Testis (tissue), 3 donors: Measurements from ENCODE around the gene PROSER2. TPM values are rescaled to one million over a fixed set of nuclear protein-coding genes. Genes with fewer than 3 reads are reported as not detected.

Experiments
- DNase-seq: peaks from one replicate; pipeline ENCODE4 v3.0.0-alpha.2; 2019
- H3K27ac ChIP-seq, 2 donors: fragments of 200-600 bp; sonication (generic); one replicate each; pipeline ENCODE4 v1.5.1; 2019
- H3K27me3 ChIP-seq: fragments of 200-600 bp; sonication (generic); one replicate; pipeline ENCODE4 v1.5.1; 2019
- H3K36me3 ChIP-seq: fragments of 200-600 bp; sonication (generic); one replicate; pipeline ENCODE4 v1.5.1; 2017; ENCODE audit warnings: low read depth; ENCODE audit errors: missing control alignments
- H3K4me1 ChIP-seq: fragments of 200-600 bp; sonication (generic); one replicate; pipeline ENCODE4 v1.5.1; 2019
- H3K4me3 ChIP-seq, 2 donors: fragments of 200-600 bp; sonication (generic); one replicate each; pipeline ENCODE4 v1.5.1; 2017 to 2019
- H3K9me3 ChIP-seq: fragments of 200-600 bp; sonication (generic); one replicate; pipeline ENCODE4 v1.5.1; 2017
- POLR2A ChIP-seq: fragments of 450-650 bp; IDR thresholded peaks from one replicate; pipeline ENCODE4 v1.6.1; 2017; ENCODE audit warnings: antibody characterized with exemption, mild to moderate bottlenecking, moderate library complexity
- WGBS, 2 donors: methylation state at CpG; one replicate each; pipeline ENCODE4 v1.1.5; 2018; 5-methylcytosine and 5-hydroxymethylcytosine counted together
- intact Hi-C: fragments of 100-400 bp; cut with DNase I; formaldehyde crosslinking; loops from one replicate; pipeline ENCODE4 v1.15.1; 2023; ENCODE audit warnings: low total_unique reads
- polyA plus RNA-seq: library from polyadenylated mRNA; stranded (reverse); fragments of 350-450 nt; fragmentation: Illumina TruSeq; extraction: RNeasy Lipid Tissue Mini Kit (QIAGEN cat#74804); gene quantifications from one replicate; pipeline ENCODE4 v1.2.3, GENCODE V29; 2014; ENCODE audit warnings: low read depth, low replicate concordance; ENCODE audit not compliant: insufficient read depth
- total RNA-seq, 2 donors: library from RNA; depleted of rRNA; stranded (reverse); fragments of >200 nt; gene quantifications; one replicate each; pipeline ENCODE4 v1.2.3, GENCODE V29; 2016
- TF ChIP-seq, protein P1 (sequence below), 3 experiments: fragments of 450-650 bp in 2 of 3; fragments of 200-600 bp in 1 of 3; sonication (generic) in 1 of 3; IDR thresholded peaks; one replicate each; pipeline ENCODE4 v1.5.1; 2016 to 2019; ENCODE audit warnings: antibody characterized with exemption in 3 of 3, mild to moderate bottlenecking in 2 of 3, moderate library complexity in 1 of 3

PROSER2 gene
- total and polyA plus RNA-seq, 3 donors from 2014 or later = 7.8 to 21.4 (median 15.6) TPM

GRCh38 chr10:11899067-11899876, 76.1 kb downstream of the PROSER2 start:
- TF ChIP-seq, protein P1, sequence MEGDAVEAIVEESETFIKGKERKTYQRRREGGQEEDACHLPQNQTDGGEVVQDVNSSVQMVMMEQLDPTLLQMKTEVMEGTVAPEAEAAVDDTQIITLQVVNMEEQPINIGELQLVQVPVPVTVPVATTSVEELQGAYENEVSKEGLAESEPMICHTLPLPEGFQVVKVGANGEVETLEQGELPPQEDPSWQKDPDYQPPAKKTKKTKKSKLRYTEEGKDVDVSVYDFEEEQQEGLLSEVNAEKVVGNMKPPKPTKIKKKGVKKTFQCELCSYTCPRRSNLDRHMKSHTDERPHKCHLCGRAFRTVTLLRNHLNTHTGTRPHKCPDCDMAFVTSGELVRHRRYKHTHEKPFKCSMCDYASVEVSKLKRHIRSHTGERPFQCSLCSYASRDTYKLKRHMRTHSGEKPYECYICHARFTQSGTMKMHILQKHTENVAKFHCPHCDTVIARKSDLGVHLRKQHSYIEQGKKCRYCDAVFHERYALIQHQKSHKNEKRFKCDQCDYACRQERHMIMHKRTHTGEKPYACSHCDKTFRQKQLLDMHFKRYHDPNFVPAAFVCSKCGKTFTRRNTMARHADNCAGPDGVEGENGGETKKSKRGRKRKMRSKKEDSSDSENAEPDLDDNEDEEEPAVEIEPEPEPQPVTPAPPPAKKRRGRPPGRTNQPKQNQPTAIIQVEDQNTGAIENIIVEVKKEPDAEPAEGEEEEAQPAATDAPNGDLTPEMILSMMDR (IDR thresholded peaks at IDR 0.05) = no peak
- TF ChIP-seq POLR2A = no peak
- H3K27me3 ChIP-seq = no peaks in the 10 kb centered on the region
- no peaks in the 10 kb centered on the region for H3K9me3 ChIP-seq
- H3K36me3 ChIP-seq = no peaks in the 10 kb centered on the region
- intact Hi-C loops = no loop called here
- H3K4me3 ChIP-seq = no peak overlapping the region
- H3K27ac ChIP-seq = no peak overlapping the region
- no peak for DNase-seq
- no peaks in the 10 kb centered on the region for H3K4me1 ChIP-seq
- WGBS, 2 donors = 92 to 94% methylated on average over 25 to 28 of the region's 28 CpGs

- no peak for TF ChIP-seq POLR2A
- TF ChIP-seq, protein P1 (IDR thresholded peaks at IDR 0.05) = no peak
- intact Hi-C loops = no loop called here
- no peak overlapping the region for H3K27ac ChIP-seq
- no peaks in the 10 kb centered on the region for H3K27me3 ChIP-seq
- no peaks in the 10 kb centered on the region for H3K9me3 ChIP-seq
- H3K4me1 ChIP-seq = no peaks in the 10 kb centered on the region
- WGBS, 2 donors = 94 to 98% methylated on average over 6 of the region's 6 CpGs
- H3K36me3 ChIP-seq = no peaks in the 10 kb centered on the region
- no peak overlapping the region for H3K4me3 ChIP-seq
- DNase-seq = no peak
These were observed 77.8 kb downstream of the PROSER2 start for GRCh38 chr10:11901036-11901301.

DNA sequence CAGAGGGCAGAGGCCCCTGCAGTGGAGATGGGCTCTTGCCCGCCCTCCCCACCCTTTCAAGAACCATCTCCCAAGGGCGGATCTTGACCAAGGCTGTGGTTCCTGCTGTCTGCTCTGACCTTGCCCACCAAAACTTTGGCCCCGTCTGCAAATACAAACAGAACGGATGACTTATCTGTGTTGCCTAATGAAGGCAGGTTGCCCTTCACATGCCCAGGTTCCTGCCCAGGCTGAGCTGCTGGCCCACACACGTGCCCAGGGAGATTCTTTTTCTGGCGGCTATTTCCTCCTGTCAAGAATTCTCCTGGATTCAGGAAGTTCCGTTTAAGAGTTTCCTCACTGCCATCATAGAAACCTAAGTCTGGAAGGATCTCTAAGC, 78.3 kb downstream of the PROSER2 start:
- Histone ChIP-seq H3K4me3 (no peak overlapping the region), H3K36me3 (no peaks in the 10 kb centered on the region), H3K4me1 (no peaks in the 10 kb centered on the region), H3K27ac (no peak overlapping the region), H3K9me3 (no peaks in the 10 kb centered on the region), H3K27me3 (no peaks in the 10 kb centered on the region)
- no peak for TF ChIP-seq POLR2A
- TF ChIP-seq, protein P1 (IDR thresholded peaks at IDR 0.05) = no peak
- DNase-seq = no peak
- intact Hi-C loops = no loop called here
- 80 to 84% methylated on average over 7 of the region's 7 CpGs for WGBS, 2 donors

GRCh38 chr10:11901833-11902475, 78.8 kb downstream of the PROSER2 start:
- TF ChIP-seq, protein P1 (IDR thresholded peaks at IDR 0.05) = no peak
- no peak for TF ChIP-seq POLR2A
- WGBS, 2 donors = 84 to 88% methylated on average over 23 of the region's 23 CpGs
- DNase-seq = no peak
- H3K27ac ChIP-seq = no peak overlapping the region
- H3K4me1 ChIP-seq = no peaks in the 10 kb centered on the region
- intact Hi-C loops = no loop called here
- no peaks in the 10 kb centered on the region for H3K36me3 ChIP-seq
- no peaks in the 10 kb centered on the region for H3K9me3 ChIP-seq
- no peak overlapping the region for H3K4me3 ChIP-seq
- no peaks in the 10 kb centered on the region for H3K27me3 ChIP-seq

GRCh38 chr10:11902646-11903045, 79.5 kb downstream of the PROSER2 start:
- no peak for DNase-seq
- intact Hi-C loops = no loop called here
- WGBS, 2 donors = 93 to 97% methylated on average over 6 to 7 of the region's 7 CpGs
- H3K36me3 ChIP-seq = no peaks in the 10 kb centered on the region
- H3K4me1 ChIP-seq = no peaks in the 10 kb centered on the region
- H3K27me3 ChIP-seq = no peaks in the 10 kb centered on the region
- no peak overlapping the region for H3K27ac ChIP-seq
- TF ChIP-seq, protein P1 (IDR thresholded peaks at IDR 0.05) = no peak
- no peak for TF ChIP-seq POLR2A
- H3K9me3 ChIP-seq = no peaks in the 10 kb centered on the region
- H3K4me3 ChIP-seq = no peak overlapping the region
